AG04449 (cell line): ENCODE data around the gene PLEKHN1.
A peak's percentile ranks its signal among the peaks of the same experiment; 100 is the strongest.

ENCODE experiments used
- CTCF ChIA-PET: fragments of 350-600 bp; formaldehyde crosslinking; extraction: SDS; loops from one replicate; lab custom pipeline; 2021; ENCODE audit warnings: antibody characterized with exemption; lab: Yijun Ruan, JAX
- POLR2A ChIA-PET: fragments of 400-600, 350-600 bp; formaldehyde crosslinking; extraction: SDS; loops from one replicate; lab custom pipeline; 2020; ENCODE audit warnings: antibody characterized with exemption, inconsistent platforms; lab: Yijun Ruan, JAX
- DNase-seq: peaks from one replicate; pipeline ENCODE4 v3.0.0-alpha.2; 2010; ENCODE audit warnings: low read depth, low spot score
- H3K4me3 ChIP-seq: 2 replicates; pipeline ENCODE4 v1.5.1; 2011; ENCODE audit warnings: low read depth, mild to moderate bottlenecking, control low read depth, low read length
- TF ChIP-seq, protein P1 (sequence below): IDR thresholded peaks from one replicate; pipeline ENCODE4 v1.5.1; 2011; ENCODE audit warnings: mild to moderate bottlenecking, moderate library complexity, low read length, control low read depth, inconsistent platforms; ENCODE audit not compliant: insufficient read depth; ENCODE audit errors: missing control alignments

The PLEKHN1 gene

DNA sequence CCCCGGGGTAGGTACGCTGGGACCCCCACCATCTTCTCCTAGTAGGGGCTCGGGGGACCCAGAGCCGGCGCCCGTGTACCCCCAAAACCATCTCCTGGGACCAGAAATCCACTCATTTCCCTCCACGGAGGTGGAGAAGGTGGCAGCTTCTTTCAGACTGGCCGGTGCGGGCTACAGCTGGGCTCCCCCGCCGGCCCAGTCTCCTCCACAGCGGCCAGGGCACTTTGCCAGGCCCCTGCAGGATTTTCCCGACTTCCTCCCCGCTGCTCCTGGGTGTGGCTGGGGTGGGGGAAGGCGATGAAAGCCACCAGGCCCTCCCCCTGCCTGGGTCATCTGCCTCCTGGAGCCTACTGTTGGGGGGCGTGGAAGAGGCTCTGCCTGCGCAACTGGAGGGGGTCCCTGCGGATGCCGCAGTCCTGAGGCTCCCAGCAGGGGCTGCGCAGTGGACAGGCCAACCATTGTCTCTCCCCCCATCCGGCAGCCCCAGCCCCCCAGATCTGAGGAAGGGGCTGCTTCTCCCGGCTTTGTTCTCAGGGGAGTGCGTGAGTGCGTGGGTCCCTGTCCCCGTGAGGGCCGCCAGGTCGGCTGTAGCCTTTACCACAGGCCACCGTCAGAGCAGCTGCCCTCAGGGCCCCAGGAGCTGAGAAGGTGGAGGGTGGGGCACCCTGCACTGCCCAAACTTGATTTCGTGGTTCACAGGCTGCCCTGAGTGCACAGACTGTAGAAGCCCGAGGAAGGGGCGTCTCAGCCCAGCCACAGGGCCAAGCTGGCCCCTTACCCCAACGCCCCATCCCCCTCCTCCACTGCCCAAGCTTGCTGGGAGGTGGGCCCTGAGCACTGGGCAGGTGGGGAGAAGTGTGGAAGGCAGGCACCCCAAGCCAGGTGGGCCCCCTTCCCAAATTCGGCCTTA lies 55.0 kb downstream of the PLEKHN1 start:
- DNase-seq: no peak
- ChIA-PET POLR2A (no interaction called here), CTCF (interaction anchor here (1.0 to 4.8 kb wide), 5 partner anchors 11 to 37 kb away, joined by 3 to 20 read pairs (median 6); partner anchors contain the start of gene HES4)
- peak overlapping the region; percentile 68 for H3K4me3 ChIP-seq
- TF ChIP-seq, protein P1, sequence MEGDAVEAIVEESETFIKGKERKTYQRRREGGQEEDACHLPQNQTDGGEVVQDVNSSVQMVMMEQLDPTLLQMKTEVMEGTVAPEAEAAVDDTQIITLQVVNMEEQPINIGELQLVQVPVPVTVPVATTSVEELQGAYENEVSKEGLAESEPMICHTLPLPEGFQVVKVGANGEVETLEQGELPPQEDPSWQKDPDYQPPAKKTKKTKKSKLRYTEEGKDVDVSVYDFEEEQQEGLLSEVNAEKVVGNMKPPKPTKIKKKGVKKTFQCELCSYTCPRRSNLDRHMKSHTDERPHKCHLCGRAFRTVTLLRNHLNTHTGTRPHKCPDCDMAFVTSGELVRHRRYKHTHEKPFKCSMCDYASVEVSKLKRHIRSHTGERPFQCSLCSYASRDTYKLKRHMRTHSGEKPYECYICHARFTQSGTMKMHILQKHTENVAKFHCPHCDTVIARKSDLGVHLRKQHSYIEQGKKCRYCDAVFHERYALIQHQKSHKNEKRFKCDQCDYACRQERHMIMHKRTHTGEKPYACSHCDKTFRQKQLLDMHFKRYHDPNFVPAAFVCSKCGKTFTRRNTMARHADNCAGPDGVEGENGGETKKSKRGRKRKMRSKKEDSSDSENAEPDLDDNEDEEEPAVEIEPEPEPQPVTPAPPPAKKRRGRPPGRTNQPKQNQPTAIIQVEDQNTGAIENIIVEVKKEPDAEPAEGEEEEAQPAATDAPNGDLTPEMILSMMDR: no peak

DNA sequence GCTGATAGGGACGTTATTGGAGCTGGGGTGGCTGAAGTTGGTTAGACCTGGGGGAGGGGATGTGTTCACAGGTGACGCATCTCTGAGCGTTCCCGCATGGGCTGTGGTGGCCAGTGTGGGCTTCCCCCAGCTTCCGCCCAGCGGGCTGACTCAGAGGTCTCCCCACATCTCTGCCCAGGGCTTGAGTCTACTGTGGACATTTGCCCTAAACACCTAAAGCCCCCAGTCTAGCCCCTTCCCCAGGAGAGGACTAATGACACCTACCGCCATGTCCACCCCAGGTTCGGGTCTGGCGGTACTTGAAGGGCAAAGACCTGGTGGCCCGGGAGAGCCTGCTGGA lies 55.6 kb downstream of the PLEKHN1 start:
- no peak for DNase-seq
- POLR2A ChIA-PET: no interaction called here
- CTCF ChIA-PET: interaction anchor here (1.3 to 4.8 kb wide), 3 partner anchors 10 to 38 kb away, joined by 6 to 20 read pairs (median 17); partner anchors contain the start of gene HES4
- H3K4me3 ChIP-seq: peak overlapping the region; percentile 3; the same call in 1 of the 2 replicates
- TF ChIP-seq, protein P1: no peak

DNA sequence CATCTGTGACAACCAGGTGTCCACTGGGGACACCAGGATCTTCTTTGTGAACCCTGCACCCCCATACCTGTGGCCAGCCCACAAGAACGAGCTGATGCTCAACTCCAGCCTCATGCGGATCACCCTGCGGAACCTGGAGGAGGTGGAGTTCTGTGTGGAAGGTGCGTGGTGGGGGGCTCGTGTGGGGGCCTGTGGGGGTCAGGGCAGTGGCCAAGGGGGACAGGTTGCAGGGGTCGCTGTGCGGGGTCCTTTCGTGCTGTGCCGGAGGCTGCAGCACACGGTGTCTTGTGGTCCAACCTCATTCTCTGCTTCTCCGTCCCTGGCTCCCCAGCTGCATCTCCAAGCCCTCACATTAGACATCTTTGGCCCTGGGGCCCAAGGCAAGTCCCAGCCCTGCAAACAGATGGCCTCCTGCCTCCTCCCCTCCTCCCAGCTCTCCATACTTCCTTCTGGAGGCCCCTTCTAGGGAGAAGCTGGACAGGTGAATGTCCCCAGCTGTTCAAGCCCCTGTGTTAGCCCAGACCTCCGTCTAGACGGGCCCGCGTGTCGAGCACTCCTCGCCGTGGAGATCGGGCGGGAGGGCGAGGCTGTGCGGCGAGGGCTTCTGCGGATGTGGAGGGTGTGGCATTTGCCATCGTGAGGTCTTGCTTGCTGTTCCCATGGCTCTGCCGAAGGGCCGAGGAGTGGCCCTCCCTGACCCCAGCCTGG lies 56.2 kb downstream of the PLEKHN1 start:
- ChIA-PET CTCF (interaction anchor here (1.3 to 4.8 kb wide), 3 partner anchors 10 to 38 kb away, joined by 6 to 20 read pairs (median 17); partner anchors contain the start of gene HES4), POLR2A (no interaction called here)
- DNase-seq: no peak
- TF ChIP-seq, protein P1: no peak
- H3K4me3 ChIP-seq: no peak overlapping the region; the same call in 1 of the 2 replicates

DNA sequence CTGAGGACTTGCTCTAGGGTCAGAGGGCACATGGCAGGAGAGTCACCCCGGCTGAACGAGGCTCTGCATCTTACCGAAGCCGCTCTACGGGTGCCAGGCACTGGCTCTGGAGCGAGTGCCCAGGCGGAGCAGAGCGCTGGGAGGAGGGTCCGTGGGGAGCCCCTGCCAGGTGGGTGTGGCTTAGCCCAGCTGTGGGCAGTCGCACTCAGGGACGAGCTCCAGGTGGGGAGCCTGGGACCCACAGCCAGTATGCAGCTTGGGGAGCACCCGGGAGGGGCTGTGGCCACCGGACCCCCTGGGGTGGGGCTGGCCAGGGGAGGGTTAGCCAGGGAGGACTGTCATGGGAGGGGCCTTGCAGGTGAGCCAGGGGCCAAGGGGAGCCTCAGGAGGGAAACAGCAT lies 57.4 kb downstream of the PLEKHN1 start:
- no peak overlapping the region for H3K4me3 ChIP-seq
- CTCF ChIA-PET: interaction anchor here (0.8 to 4.4 kb wide), 6 partner anchors 8 to 119 kb away, joined by 3 to 20 read pairs (median 6); partner anchors contain the start of gene HES4
- TF ChIP-seq, protein P1: no peak
- no peak for DNase-seq
- POLR2A ChIA-PET: interaction anchor here (1.5 kb wide), 1 partner anchor 57 kb away, joined by 4 read pairs; the partner anchor contains the start of gene PLEKHN1

DNA sequence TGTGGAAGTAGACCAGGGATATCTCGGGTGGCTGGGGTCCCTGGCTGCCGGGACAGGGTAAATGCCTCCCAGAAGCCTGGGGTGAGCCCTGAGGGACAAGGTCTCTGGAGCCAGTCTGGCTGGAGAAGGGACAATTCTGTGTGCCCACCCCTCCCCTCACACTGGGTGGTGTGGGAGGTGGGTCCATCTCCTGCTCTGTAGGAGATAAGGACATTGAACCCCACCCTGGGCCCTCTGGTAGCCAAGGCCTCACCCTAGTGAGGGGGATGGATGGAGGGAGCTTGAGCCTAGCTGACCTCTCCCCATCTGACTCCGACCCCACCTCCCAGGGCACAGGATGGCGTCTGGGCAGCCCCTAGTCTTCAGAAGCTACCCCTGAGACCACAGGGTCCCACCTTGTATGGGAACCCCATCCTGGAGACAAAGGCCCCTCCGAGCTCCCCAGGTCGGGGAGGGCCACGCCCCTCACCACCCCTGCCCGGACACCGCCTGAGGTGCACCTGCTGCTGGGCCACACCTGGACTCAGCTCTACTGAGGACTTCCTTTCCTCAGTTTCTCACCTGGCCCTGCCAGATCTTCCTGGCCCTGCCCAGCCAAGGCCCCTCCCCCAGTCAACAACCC lies 58.0 kb downstream of the PLEKHN1 start:
- TF ChIP-seq, protein P1: no peak
- no peak for DNase-seq
- ChIA-PET POLR2A (interaction anchor here (1.5 kb wide), 1 partner anchor 58 kb away, joined by 4 read pairs; the partner anchor contains the start of gene PLEKHN1), CTCF (interaction anchor here (1.0 to 4.4 kb wide), 7 partner anchors 7 to 119 kb away, joined by 3 to 20 read pairs (median 4); partner anchors contain the start of gene HES4)
- no peak overlapping the region for H3K4me3 ChIP-seq
